ENCODE results near the gene CKS2.
A peak's percentile ranks its signal among the peaks of the same experiment; 100 is the strongest.
"Not testable (repeated sequence)": the region's sequence is repeated elsewhere in the genome, so short reads cannot be mapped to it uniquely, and the experiment has no call there.

CKS2 gene

DNA sequence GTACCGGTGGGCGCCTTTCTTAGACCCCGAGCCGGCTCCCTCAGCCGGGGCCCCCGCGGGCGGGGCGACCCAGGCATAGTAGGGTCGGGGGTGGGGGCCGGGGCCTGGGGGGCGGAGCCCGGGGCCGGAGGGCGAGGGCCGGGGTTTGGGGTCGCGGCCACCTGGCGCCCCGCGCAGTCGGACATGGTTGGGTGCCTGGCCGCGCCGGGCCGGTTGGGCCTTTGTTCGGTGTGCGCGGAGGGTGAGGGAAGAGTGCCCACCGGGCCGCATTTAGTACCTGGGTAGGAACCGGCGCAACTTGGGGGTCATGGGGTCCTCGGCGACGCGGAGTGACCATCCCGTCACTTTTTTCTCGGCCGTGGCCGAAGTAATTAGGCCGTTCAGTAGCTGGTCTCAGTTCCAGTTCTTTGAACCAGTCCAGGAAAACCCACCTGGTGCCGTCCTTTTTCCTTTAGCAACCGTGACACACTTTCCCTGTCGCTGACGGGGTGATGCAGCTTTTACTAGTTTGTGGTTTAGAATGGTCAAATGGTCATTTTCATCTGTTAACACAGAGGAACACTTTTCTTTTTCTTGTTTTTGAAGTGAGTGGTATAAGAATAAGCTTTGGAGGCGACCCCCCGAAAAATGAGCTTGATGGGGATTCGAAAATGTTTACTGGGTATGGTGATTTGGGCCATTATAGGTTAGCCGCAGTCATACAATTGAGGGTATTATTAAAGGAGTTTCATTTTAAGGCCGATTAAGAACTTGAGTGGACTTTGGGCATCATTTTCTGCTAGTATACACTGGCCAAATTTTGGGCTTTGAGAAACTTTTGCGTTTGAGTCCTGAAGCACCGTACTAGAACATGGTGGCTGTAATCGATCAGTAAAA is 589 bp downstream of the CKS2 start:
- DNase-seq (ENCODE audit: low read depth, low spot score), result no peak

- no peak for DNase-seq (ENCODE audit: low read depth, low spot score)
These were observed 1.2 kb downstream of the CKS2 start for GRCh38 chr9:89312222-89312571.

- no peak for DNase-seq (ENCODE audit: low read depth, low spot score)
These were observed 2.8 kb downstream of the CKS2 start for GRCh38 chr9:89313842-89314241.

DNA sequence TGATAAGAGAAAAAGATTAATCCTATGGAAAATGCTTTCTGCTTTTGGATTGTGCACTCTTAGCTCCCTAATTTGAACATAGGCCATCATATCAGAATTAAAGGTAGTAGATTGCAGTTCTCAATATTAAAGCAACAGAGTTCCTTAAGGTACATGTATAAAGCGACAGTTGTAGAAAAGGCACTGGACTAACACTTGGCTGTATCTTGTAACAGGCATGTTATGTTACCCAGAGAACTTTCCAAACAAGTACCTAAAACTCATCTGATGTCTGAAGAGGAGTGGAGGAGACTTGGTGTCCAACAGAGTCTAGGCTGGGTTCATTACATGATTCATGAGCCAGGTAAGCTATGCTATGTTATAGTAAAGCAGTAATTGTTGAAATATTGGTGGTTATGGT is 4.0 kb downstream of the CKS2 start:
- DNase-seq (ENCODE audit: low read depth, low spot score), result no peak

DNA sequence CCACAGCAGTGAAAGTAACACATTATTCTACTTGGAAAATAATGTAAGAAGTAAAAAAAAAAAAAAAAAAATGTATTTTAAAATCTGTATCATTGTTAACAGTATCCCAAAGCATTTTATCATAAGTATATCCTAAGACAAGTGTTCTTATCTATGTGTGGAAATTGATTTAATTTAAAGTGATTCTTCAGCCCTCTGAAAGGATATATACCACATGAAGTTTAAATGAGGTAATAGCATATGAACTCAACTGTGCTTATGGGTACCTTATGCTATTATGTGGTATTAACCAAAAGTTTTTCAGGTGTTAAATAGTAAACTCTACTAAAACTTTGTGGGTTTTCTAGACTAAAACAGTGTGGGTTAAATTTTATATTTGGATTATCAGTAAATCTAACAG is 4.5 kb downstream of the CKS2 start:
- no peak for DNase-seq (ENCODE audit: low read depth, low spot score)

GRCh38 chr9:89317282-89317681 is 6.3 kb downstream of the CKS2 start:
- DNase-seq (ENCODE audit: low read depth, low spot score), result no peak

- DNase-seq (ENCODE audit: low read depth, low spot score), result peak; percentile 83
These were observed 7.4 kb downstream of the CKS2 start, which contains the start of gene SECISBP2 for GRCh38 chr9:89318123-89319014. Gene SECISBP2, plus strand, starts transcription at chr9:89318500. Its CDS starts 77 bp downstream, at chr9:89318577.

DNA sequence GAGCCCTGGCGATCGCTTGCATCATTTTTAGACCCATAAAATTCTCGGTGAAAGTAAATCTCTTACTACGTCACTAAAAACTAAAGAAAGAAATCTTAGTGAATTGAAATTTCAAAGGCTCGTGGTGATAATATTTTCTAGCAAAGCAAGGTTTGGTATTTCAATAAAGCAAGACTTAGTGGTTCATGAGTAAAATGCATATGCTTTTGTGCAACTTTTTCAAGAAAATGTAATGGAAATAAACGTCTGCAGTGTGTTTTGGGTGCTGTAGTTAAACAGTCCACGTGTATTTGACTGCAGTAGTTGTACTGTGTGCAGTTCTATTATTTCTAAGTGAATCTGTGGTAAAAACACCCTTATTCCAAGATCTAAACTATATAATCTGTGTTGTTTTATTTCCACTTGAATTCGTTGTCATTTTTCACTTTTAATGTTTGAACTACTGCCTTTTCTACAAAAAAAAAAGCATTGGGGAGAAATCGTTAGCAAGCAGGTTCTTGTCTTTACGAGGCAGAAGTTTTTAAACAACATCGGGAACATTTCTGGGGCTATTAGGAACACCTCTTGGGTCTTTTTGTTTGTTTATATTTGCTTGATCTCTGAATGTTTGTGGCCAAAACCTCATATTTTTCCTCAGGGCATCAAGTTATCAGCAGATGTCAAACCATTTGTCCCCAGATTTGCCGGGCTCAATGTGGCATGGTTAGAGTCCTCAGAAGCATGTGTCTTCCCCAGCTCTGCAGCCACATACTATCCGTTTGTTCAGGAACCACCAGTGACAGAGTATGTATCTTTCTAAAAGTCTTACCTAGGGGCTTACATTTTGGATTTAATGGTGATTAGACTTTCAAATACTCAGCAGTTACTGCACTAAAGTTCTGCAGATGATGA is 8.3 kb downstream of the CKS2 start:
- DNase-seq (ENCODE audit: low read depth, low spot score), result no peak

DNA sequence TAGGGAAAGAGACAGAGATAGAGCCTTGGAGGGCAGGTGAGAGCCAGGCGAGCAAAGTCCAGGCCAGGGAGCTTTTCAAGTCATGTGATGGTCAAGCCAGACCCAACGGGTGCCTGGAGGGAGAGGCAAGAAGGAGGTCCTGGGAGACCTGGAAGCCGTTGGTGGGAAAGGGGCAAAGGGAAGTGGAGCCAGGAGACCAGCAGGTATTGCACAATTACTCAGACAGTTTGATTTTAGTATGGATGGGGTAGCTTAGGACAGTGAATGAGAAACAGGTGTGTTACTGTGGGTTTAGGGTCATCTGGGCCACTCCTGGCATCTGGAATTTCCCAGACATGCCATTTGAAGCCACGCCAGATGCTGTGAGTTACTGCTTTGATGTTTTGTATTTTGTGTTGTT is 12.4 kb downstream of the CKS2 start:
- no peak for DNase-seq (ENCODE audit: low read depth, low spot score)

DNA sequence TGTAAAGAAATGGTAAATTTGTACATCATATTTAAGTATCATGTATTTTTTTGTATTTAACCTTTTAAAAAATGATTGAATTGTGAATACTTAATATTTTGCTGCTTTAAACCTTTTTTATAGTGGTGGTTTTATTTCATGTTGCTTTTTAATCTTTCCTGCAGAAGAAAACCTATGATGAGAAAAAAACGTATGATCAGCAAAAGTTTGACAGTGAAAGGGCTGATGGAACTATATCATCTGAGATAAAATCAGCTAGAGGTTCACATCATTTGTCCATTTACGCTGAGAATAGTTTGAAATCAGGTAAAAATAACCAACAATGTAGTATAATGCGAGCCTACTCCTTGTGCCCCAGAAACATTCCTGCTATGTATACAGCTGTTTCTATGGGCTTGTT is 14.7 kb downstream of the CKS2 start:
- no peak for DNase-seq (ENCODE audit: low read depth, low spot score)

DNA sequence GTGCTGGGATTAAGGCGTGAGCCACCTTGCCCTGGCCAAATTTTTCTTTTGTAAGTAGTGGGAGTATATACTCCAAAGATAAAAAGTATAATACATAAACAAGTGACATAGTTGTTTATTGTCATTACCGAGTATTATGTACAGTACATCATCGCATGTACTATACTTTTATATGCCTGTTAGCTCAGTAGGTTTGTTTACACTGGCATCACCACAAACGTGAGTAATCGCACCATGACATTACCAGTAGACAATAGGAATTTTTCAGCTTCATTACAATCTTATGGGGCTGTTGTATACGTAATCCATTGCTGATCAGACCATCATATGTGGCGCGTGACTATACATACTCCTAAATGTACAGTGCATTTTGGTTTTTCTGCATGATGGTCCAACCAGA is 17.1 kb downstream of the CKS2 start:
- DNase-seq (ENCODE audit: low read depth, low spot score), result no peak

- DNase-seq (ENCODE audit: low read depth, low spot score), result no peak
These were observed 18.9 kb downstream of the CKS2 start for GRCh38 chr9:89329917-89330316.

- no peak for DNase-seq (ENCODE audit: low read depth, low spot score)
These were observed 19.5 kb downstream of the CKS2 start for GRCh38 chr9:89330513-89330912.

- no peak for DNase-seq (ENCODE audit: low read depth, low spot score)
These were observed 28.8 kb downstream of the CKS2 start for GRCh38 chr9:89339807-89340206.

GRCh38 chr9:89340332-89340731 is 29.3 kb downstream of the CKS2 start:
- DNase-seq (ENCODE audit: low read depth, low spot score), result no peak

DNA sequence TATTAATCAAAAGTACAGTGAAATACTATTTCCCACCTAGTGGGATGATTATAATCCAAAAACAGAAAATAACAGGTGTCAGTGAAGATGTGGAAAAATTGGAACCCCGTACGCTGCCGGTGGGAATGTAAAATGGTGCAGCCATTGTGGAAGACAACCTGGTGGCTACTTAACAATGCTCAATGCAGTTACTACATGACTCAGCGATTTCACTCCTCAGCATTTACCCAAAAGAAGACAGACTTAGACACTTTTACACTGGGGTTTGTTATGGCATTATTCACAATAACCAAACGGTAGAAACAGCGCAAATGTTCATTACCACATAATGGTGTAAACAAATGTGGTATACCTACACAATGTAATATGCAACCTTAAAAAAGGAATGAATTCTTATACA is 31.2 kb downstream of the CKS2 start:
- no peak for DNase-seq (ENCODE audit: low read depth, low spot score)

- DNase-seq (ENCODE audit: low read depth, low spot score), result no peak
These were observed 32.0 kb downstream of the CKS2 start for GRCh38 chr9:89342948-89343347.

GRCh38 chr9:89343812-89344211 is 32.8 kb downstream of the CKS2 start:
- DNase-seq (ENCODE audit: low read depth, low spot score), result not testable (repeated sequence)

- DNase-seq (ENCODE audit: low read depth, low spot score), result no peak
These were observed 34.5 kb downstream of the CKS2 start for GRCh38 chr9:89345476-89345875.

DNA sequence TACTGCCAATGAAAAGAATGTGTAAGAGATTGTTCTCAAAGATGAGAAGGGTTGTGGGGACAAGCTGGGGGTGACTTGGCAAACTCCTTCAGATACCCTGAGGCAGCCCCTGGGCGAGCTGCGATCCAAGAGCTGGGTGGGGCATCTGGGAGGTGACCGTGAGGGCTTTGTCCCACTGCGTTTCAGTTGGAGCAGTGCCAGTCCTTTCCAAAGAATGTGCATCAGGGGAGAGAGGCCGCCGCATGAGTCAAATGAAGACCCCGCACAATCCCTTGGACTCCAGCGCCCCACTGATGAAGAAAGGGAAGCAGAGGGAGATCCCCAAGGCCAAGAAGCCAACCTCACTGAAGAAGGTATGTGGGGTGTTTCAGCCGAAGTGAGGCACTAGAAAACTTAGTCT is 35.7 kb downstream of the CKS2 start:
- no peak for DNase-seq (ENCODE audit: low read depth, low spot score)

DNA sequence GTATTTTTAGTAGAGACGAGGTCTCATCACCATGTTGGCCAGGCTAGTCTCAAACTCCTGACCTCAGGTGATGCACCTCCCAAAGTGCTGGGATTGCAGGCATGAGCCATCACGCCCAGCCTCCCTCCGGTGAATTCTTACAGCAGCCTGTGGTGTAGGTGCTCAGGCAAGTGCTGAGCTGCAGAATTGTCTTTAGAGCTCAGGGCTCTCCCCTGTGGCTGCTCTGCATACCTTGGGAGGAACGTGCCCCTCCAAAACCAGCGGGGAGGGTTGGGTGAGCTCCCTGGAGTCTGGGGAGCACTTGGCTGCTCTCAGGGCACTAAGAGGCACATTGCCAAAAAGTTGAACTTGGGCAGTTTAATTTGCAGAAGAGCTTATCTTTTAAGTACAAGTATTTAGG is 36.7 kb downstream of the CKS2 start:
- DNase-seq (ENCODE audit: low read depth, low spot score), result no peak

DNA sequence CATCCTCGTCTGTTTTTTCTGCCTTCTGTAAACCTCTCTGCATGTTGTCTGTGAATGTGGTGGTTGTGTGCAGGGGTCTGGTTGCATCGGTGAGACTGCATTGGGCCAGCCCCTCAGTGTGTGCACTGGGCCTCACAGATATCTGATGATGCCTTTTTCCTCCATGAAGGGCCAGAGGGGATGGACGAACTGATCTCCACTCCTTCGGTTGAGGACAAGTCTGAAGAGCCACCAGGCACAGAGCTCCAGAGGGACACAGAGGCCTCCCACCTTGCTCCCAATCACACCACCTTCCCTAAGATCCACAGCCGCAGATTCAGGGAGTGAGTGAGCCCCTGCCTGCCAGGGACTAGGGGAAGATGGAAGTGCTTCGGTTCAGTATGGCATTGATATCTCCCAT is 38.6 kb downstream of the CKS2 start:
- DNase-seq (ENCODE audit: low read depth, low spot score), result no peak
